ENCODE measurements around the gene ZC3H4.

ZC3H4 gene

DNA sequence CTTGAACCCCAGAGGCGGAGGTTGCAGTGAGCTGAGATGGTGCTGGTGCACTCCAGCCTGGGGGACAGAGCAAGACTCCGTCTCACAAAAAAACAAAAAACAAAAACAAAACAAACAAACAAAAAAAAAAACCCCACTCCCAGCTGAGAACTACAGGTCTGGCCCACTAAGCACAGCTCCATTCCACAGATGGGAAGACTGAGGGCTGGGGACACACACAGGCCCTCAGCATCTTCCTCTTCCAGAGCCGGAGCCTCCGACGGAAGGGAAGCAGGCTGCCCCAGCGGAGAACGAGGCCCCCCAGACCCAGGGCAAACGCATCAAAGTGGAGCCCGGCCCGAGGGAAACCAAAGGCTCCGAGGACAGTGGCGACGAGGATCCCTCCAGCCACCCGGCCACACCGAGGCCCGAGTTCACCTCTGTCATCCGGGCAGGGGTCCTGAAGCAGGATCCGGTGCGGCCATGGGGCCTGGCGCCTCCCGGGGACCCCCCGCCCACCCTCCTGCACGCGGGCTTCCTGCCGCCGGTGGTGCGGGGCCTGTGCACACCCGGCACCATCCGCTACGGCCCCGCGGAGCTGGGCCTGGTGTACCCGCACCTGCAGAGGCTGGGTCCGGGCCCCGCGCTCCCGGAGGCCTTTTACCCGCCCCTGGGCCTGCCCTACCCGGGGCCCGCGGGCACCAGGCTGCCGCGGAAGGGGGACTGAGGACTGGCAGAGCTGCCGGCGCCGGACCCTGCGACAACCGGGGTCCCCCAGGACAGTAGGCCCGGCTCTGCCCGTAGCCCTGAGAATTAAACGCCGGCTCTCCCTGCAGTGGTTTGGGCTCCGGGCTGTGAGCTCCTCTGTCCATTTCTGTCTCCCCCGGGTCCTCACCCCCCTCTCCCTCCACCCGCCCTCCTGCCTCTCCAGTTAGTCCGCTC lies 68.4 kb downstream of the ZC3H4 start:
- no peak for DNase-seq

DNA sequence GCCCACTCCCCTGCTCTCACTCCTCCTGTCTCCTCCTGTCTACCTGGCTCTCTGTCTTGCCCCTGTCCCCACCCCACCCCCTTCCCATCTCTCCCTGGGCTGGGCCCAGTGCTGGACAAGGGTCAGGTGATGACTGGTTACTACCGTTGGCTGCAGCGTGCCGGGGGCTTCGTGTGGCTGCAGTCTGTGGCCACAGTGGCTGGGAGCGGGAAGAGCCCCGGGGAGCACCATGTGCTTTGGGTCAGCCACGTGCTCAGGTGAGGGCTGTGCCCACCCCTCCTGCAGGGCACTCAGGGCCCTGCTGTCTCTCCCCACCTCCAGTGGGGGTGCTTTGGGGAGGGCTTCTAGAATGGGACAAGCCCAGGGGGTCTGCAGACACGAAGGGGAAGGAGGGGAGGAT lies 72.7 kb downstream of the ZC3H4 start:
- no peak for DNase-seq

DNA sequence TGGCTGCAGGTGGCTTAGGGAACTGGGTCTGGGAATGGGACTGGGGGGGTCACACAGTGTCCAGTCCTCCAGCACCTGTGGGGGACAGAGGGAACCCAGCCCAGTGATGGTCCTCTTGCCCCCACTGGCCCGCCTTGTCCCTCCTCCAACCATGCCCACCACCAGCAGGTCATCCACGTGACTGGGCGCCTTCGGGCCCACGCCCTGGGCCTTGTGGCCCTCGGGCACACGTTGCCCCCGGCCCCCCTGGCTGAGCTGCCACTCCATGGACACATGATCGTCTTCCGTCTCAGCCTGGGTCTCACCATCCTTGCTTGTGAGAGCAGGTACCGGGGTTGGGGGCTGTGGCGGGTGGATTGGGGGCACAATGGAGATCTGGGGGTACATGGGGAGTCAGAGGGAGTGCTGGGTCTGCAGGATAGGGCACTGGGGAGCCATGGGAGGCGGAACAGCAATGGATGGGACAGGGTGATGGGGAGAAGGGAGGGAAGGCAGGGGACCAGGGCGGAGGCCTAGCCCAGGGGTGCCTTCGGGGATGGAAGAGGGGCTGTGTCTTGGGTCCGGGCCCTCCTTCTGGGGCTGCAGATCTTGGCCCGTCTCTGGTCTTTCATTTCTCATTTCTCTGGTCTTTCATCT lies 74.2 kb downstream of the ZC3H4 start:
- DNase-seq: no peak

DNA sequence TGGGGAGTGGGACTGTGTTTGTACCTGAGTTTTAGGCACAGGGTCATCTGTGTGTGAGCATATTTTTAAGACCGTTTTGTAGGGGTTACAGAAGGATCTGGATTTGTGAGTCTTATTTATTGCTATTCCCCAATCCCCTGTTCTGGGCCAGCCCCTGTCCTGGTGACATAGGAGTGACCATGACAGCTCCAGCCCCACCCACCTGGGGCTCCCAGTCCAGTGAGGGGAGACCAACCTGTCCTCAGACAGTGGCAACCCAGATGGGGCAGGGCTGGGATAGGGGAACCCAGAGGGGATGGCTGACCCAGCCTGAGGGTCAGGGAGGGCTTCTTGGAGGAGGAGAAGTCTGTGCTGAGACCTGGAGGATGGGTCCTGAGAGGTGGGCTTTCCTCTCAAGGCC lies 75.8 kb downstream of the ZC3H4 start:
- DNase-seq: no peak

DNA sequence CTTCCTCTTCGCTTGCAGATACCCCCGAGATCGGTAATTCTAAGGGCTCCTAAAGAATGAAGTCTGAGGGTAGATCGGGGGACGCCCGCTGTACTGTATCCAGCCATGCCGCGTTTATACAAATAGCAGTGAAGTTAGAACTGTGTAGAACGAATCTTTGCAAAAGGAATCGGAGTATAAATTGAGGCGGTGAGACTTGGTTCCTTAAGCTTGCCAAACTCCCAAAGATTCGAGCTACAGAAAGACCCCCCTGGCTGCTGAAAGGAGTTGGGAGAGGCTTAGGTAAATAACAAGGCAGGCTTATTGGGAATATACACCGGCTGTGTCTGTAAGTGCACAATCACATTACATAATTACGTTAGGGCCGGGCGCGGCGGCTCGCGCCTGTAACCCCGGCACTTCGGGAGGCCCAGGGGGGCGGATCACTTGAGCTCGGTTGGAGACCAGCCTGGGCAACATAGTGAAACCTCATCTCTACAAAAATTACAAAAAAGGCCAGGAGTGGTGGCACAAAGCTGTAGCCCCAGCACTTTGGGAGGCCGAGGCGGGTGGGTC lies 77.4 kb downstream of the ZC3H4 start:
- DNase-seq: no peak

DNA sequence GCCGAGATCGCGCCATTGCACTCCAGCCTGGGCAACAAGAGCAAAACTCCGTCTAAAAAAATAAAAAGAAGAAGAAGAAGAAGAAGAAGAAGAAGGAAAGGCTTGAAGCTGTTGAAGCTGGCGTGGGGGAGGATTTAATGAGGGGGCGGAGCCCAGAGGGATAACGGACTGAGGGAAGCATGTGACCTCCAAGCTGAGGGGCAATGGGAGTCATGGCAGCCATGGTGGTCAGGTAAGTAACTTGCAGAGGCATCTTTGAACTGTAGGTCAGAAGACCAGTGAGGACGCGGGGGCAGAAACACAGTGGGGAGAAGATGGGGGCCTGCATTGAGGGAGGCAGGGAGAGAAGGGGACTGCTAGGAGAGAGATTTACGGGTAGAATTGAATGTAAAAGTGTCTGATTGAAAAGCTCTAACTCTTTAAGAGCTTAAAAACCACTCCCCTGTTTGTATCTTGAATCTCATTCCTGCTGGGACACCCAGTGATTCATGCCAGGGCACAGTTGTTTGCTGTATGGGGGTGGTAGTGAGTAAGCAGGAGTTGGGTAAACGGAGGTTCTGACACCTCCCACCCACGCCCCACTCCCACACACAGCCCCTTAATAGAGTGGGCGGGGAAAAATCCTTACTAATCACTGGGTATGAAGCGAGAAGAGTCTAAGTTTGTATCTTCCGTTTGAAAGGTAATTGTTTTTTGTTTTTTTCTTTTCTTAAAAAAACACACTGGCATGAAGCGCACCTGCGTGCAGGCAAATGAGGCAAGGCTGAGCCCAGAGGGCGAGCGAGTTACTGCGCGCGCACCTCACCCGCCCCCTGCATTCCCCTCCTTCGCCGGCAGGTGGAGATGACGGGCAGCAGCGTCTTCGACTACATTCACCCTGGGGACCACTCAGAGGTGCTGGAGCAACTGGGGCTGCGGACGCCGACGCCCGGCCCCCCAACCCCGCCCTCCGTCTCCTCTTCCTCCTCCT lies 78.2 kb downstream of the ZC3H4 start:
- DNase-seq: peak; percentile 80

DNA sequence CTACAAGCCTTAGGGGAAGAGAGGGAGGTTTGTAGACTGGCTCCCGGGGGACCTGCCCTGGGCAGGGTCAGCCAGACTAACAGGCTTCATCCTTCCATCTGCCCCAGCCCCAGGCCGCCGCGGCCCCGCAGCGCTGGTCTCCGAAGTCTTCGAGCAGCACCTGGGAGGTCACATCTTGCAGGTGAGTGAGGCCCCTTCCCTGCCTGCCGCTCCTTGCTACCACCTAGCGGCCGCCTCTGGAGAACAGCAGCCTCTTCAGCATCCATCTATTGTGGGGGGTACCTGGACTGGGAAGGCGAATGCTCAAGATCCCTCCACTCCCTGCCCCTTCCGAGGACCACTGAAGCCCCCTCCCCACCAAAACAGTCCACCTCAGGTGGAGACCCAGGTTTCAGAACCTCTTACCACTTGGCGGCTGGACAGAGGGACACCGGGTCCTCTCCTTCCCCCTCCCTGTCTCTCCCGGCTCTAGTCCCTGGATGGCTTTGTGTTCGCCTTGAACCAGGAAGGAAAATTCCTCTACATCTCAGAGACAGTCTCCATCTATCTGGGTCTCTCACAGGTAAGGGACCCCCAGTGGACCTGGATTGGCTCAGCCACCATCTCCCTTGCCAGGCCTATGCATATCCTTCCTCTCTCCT lies 81.3 kb downstream of the ZC3H4 start:
- DNase-seq: no peak

DNA sequence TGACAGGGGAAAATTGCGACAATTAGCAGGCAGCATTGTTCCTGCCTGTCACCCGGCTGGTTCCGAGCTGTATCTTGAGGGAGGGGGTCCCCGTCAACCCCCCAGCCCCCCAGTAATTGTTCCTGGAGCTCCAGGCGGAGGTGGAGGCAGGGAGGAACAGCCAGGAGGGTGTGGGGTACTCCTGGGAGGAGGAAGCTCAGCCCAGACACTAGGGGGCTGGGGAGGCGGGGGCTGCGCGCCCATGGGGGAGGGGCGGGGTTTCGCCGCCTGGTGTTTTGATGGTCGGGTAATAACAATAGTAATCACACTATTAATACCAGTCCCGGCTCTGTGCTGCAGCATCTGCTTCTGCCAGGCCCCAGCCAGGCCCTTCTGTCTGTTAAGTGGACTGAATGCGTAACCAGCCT lies 85.4 kb downstream of the ZC3H4 start:
- DNase-seq: no peak

DNA sequence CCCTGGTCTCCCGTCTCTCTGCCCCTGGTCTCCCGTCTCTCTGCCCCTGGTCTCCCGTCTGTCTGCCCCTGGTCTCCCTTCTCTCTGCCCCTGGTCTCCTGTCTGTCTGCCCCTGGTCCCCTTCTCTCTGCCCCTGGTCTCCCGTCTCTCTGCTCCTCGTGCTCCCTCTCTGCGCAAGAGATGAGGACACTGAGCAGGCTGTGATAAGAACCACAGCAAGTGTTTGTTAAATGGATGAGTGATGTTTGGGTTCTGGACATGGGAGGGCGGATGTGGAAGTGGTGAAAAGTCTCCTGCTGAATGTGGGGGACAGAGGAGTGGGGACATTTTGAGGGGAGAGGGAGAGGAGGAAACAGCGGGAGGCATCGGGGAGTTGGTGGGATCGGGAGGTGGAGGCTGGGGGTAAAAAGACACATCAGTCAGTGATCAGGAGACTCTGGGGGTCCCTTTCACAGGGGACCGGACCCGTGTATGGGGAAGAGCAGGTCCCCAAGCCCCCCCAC lies 85.9 kb downstream of the ZC3H4 start:
- no peak for DNase-seq

DNA sequence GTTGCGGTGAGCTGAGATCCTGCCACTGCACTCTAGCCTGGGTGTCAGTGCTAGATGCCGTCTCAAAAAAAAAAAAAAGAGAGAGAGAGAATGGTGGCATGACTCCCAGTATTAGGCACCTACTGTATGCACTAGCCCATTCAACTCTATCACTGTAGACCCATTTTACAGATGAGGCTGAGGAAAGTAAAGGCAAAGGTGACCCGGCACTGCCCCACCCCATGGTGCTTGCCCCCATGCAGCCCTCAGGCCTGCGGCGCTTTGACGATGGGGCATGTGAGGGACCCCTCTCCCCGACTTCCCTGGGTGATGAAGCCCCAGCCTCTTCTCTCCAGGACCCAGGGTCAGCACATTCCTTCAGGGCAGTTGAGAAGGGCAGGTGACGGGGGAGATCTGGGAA lies 86.7 kb downstream of the ZC3H4 start:
- DNase-seq: no peak

DNA sequence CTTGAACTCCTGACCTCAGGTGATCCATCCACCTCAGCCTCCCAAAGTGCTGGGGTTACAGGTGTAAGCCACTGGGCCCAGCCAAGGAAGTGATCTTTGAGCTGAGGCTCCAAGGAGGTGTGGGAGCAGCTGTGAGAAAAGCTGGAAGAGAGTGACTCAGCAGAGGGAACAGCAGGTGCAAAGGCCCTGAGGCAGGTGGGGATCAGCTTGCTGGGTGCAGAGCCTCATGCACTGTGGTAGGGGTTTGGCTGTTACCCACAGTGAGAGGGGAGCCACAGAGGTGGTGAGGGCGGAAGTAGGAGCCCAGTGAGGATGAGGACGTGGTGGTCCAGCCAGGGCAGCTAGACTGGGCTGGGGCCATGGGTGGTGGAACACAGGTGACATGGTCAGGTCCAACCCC lies 87.4 kb downstream of the ZC3H4 start:
- no peak for DNase-seq

DNA sequence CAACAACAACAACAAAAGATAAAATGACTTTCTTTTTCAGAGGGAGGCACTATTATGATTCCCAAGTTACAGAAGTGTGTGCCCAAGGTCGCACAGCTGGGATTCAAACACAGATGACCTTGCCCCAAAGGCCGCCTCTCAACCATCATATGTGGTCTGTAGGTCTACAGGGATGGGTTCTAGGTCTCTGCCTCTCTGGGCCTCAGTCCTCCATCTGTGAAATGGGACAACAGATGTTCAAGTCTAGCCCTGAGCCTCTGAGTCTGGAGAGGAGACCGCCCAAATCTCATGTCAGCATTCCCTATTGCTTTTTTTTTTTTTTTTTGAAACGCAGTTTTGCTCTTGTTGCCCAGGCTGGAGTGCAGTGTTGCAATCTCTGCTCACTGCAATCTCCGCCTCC lies 89.1 kb downstream of the ZC3H4 start:
- no peak for DNase-seq

DNA sequence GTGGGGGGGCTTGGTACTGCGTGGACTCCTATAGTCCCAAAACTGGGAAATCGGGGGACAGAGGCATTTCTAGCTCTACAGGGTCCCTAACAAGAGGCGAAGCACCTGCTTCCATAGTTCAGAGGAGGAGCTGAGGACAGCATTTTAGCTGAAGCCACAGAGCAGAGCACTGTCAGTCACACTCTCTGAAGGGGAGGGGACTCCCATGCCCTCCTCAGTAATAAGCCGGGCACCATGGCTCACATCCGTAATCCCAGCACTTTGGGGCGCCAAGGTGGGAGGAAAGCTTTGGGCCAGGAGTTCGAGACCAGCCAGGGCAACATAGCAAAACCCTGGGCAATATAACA lies 90.2 kb downstream of the ZC3H4 start:
- no peak for DNase-seq

DNA sequence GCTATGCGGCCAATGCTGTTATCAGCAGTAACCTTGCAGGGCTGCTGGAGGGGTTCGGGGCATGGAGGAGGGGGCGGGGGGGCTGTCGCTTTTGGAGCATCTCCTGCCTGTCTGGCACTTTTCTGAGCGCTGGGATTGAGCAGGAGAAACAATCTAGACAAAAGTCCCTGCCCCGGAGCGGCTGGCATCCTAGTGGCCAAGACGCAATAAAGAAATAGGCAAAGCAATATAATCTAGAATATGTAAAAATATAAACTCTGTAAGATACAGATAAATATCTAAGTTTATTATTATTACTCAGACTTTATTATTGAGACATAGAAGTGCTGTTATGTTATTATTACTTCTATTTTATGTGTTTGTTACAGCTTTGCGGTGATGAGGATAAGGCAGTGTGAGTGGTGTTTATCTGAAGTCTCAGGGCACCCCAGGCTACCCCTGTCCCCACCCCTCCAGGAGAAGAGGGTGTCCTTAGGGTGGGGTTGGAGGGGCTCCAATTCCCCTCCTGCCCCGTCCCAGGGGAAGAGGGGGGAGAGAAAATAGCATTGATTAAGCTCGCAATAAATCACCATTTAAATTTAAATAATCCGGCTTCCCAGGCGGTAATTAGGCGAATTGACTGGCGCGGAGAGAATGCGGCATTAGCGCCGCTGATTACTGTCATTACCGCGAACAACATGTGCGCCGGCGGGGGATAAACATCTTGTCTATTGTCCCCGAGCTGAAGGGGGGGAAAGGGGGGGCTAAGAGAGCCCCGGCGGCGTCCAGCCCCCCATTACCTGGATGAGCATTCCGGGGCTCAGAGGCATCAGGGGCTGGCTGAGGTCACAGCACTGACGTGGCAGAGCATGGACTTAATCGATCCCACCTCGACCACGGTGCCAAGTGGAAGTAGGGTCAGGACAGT lies 90.8 kb downstream of the ZC3H4 start:
- DNase-seq: no peak

DNA sequence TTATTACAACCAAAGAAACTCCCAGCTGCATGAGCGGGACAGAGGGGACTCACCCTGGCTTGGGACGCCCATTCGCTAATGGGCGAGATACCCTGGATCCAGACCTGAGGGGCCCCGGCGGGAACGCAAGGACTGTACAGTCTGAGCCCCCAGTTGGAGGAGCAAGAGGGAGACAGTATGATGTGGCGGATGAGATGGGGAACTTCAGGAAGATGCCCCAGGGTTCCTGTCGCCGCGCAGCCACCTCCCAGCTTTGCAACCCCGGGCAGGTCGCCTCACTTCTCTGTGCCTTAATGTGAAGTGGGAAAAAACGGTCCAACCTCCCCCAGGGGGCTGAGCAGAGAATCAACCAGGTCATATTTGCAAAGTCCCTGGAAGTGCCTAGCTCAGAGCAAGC lies 91.4 kb downstream of the ZC3H4 start:
- no peak for DNase-seq

DNA sequence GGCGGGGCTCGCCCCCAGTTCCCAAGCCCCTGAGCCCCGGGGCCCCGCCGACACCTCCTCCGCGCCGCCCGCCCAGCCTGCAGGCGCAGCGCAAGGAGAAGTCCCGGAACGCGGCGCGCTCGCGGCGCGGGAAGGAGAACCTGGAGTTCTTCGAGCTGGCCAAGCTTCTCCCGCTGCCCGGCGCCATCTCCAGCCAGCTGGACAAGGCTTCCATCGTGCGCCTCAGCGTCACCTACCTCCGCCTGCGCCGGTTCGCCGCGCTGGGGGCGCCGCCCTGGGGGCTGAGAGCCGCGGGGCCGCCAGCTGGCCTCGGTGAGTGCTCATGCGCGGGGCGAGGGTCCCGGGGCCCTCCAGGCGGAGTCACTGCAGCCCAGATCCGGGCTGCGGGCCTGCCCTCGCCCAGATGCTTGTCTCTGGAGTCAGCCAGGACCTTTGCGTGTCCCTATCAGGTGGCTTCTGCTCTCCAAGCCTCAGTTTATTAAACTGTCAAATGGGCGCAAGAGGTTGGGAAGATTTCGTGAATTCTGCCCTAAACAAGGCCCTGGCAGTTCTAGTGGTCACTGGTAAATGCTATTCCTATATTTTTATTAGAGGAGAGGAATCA lies 91.9 kb downstream of the ZC3H4 start:
- no peak for DNase-seq

DNA sequence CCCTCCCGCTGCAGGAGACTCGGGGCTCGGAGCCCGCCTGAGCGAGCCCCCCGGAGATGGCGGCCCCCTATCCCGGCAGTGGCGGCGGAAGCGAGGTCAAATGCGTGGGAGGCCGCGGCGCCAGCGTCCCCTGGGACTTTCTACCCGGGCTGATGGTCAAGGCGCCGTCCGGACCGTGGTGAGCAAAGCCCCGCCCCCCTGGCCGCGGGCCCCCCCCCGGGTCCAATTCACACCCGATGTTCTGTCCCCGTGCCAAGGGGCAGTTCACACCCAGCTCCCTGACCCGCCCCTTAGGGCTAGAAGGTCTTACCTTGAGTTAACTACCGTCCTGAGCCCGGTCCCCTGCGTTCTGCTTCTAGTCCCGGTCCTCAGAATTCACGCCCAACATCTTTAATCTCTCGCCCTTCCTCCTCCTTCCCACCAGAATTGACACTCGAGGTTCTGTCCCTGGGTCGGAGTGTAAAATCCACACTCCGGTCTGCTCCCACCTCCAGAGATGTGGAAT lies 92.5 kb downstream of the ZC3H4 start:
- no peak for DNase-seq

DNA sequence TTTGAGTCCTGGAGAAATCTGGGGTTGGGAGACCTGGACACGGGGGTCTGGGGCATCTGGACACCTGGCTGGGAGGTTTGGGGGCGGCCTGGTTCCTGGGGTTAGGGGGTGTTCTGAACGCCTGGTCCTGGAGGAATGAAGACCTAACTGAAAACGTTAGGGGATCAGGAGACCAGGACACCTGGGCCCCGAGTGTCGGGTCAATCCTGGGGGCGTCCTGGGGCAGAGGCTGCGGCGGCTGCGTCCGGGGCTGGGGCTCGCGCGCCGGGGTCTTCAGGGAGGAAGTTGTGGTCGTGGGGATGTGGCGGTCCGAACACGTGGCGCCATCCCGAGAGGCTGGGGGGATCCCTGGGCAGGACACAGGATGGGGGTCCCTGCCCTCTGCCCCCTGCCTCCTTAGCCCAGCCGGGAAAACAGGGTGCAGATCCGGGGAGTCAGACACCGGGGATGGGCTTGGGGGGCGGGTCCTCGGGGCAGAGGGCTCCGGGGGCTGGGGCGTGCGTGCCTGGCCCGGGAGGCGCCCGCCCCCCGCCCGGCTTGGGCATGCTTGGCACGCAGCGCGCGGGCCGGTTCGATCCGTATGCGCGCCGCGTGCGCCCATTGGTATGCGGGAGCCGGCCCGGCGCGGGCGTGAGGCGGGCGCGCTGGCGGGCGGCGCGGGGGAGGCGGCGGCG lies 93.3 kb downstream of the ZC3H4 start:
- no peak for DNase-seq

DNA sequence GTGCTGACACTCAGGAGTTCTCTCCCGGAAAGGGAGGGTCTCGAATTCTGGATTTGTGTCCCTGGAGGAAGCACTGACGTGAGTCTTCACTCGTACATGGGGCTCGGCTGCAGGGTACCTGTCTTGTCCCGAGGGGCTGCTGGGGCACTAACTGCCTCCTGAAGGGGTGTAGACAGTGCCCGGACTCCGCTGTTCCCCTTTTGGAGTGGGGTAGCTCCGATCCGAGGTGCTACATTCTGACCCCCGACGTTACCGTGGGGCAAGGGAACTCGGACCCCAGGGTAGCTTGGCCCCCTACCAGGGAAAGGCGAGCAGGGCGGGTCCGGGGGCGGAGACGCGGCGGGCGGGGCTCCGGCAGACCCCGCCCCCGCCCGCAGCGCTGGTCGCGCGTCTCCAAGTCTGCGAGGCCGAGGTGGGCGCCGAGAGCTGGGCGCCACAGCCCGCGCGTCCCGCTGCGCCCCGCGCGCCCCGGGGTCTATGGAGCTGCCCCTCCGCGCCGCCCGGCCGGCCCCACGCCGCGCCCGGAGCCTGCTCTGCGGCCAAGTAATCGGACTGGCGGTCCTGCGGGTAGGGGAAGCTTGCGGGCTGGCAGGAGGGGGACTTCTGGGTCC lies 94.0 kb downstream of the ZC3H4 start, which contains the start of gene NPAS1:
NPAS1 (plus strand) TSS at position 407 of the 611 bp plus-strand sequence. CDS start 1,211 bp downstream, outside the sequence.
- DNase-seq: no peak

Data from NCI-H226 (cell line).